H1 (cell line): ENCODE measurements around the gene CCDC7. TPM values are rescaled to one million over a fixed set of nuclear protein-coding genes. Genes with fewer than 3 reads are reported as not detected.

Experiments used
- CTCF ChIA-PET: fragments of 300-600 bp; sonication (Branson Sonifier 250); formaldehyde crosslinking; loops from one replicate; lab custom pipeline; 2021; ENCODE audit not compliant: partially characterized antibody; lab: Charles Lee
- POLR2A ChIA-PET: fragments of 300-600 bp; sonication (Branson Sonifier 250); formaldehyde crosslinking; loops from one replicate; lab custom pipeline; 2021; ENCODE audit warnings: inconsistent platforms; ENCODE audit not compliant: partially characterized antibody; lab: Charles Lee
- DNase-seq, 2 experiments: peaks; one replicate each; pipeline versions ENCODE4 v3.0.0 to v3.0.0-alpha.2; 2010 to 2022; ENCODE audit warnings: low spot score in 2 of 2, low read depth in 1 of 2, mixed read lengths in 1 of 2
- FAIRE-seq: peaks from 2 replicates; lab custom pipeline; 2011; peaks lifted over from hg19 to GRCh38; lab: Jason Lieb, UNC
- H2AFZ ChIP-seq: 2 replicates; pipeline ENCODE4 v1.8.1; 2012; ENCODE audit warnings: low read length, inconsistent platforms
- H2AK5ac ChIP-seq: 2 replicates; pipeline ENCODE4 v1.6.1; 2013; ENCODE audit warnings: low read depth, low read length
- H2BK120ac ChIP-seq: replicated peaks from 2 replicates; pipeline ENCODE3; 2013; ENCODE audit warnings: low read depth, low read length, inconsistent platforms
- H2BK12ac ChIP-seq: 2 replicates; pipeline ENCODE4 v1.6.1; 2013; ENCODE audit warnings: low read depth, low read length
- H2BK15ac ChIP-seq: 2 replicates; pipeline ENCODE4 v1.6.1; 2013; ENCODE audit warnings: low read length
- H2BK20ac ChIP-seq: 2 replicates; pipeline ENCODE4 v1.6.1; 2013; ENCODE audit warnings: low read length
- H2BK5ac ChIP-seq: 2 replicates; pipeline ENCODE4 v1.6.1; 2013; ENCODE audit warnings: low read depth, low read length
- H3K14ac ChIP-seq: 2 replicates; pipeline ENCODE4 v1.6.1; 2013; ENCODE audit warnings: inconsistent platforms; ENCODE audit not compliant: insufficient read length
- H3K18ac ChIP-seq: 2 replicates; pipeline ENCODE4 v1.6.1; 2013; ENCODE audit warnings: low read length; ENCODE audit errors: extremely low read depth
- H3K23ac ChIP-seq: 2 replicates; pipeline ENCODE4 v1.6.1; 2013; ENCODE audit warnings: inconsistent platforms; ENCODE audit not compliant: insufficient read length
- H3K23me2 ChIP-seq: 2 replicates; pipeline ENCODE4 v1.6.1; 2013; ENCODE audit warnings: low read depth, low read length
- H3K27ac ChIP-seq: 2 replicates; pipeline ENCODE4 v1.6.1; 2011; ENCODE audit warnings: low read depth, low read length, inconsistent platforms
- H3K27me3 ChIP-seq, 4 experiments: replicated peaks in 1 of 4; 1 replicate in 1 of 4; 2 replicates in 3 of 4; pipeline versions ENCODE4 v1.6.1 to v1.8.1; 2011 to 2013; ENCODE audit warnings: low read length in 3 of 4, mild to moderate bottlenecking in 3 of 4, inconsistent platforms in 2 of 4, mixed read lengths in 2 of 4, moderate library complexity in 1 of 4; ENCODE audit not compliant: control insufficient read depth in 3 of 4, insufficient read depth in 3 of 4; ENCODE audit errors: extremely low read depth in 1 of 4
- H3K36me3 ChIP-seq, 4 experiments: 2 replicates each; pipeline versions ENCODE4 v1.6.1 to v1.8.1; 2011 to 2013; ENCODE audit warnings: mild to moderate bottlenecking in 4 of 4, low read length in 3 of 4, moderate library complexity in 2 of 4, control low read depth in 1 of 4, inconsistent platforms in 1 of 4; ENCODE audit not compliant: insufficient read depth in 4 of 4, control insufficient read depth in 2 of 4
- H3K4ac ChIP-seq: replicated peaks from 2 replicates; pipeline ENCODE3; 2013; ENCODE audit warnings: low read length, low read depth, mixed read lengths, inconsistent platforms; ENCODE audit not compliant: insufficient read length
- H3K4me1 ChIP-seq, 4 experiments: replicated peaks in 1 of 4; 1 replicate in 1 of 4; 2 replicates in 3 of 4; pipeline versions ENCODE4 v1.6.1 to v1.8.1; 2011 to 2013; ENCODE audit warnings: low read length in 3 of 4, inconsistent platforms in 2 of 4, mixed read lengths in 1 of 4; ENCODE audit not compliant: insufficient read depth in 4 of 4, control insufficient read depth in 3 of 4
- H3K4me2 ChIP-seq, 2 experiments: 2 replicates each; pipeline versions ENCODE4 v1.6.1 to v1.8.1; 2011 to 2013; ENCODE audit warnings: low read depth in 2 of 2, low read length in 2 of 2, control low read depth in 1 of 2, inconsistent platforms in 1 of 2, mild to moderate bottlenecking in 1 of 2; ENCODE audit not compliant: insufficient read depth in 1 of 2
- H3K4me3 ChIP-seq, 4 experiments: fragments of 200-600, 300-600 bp in 1 of 4; sonication (generic), shearing (Covaris generic), sonication (Bioruptor Twin) in 1 of 4; 2 replicates each; pipeline versions ENCODE4 v1.5.1 to v1.8.1; 2011 to 2016; ENCODE audit warnings: low read length in 4 of 4, low read depth in 3 of 4, control low read depth in 2 of 4, inconsistent platforms in 2 of 4, mild to moderate bottlenecking in 2 of 4, mixed read lengths in 1 of 4, moderate library complexity in 1 of 4; ENCODE audit not compliant: insufficient read depth in 2 of 4; ENCODE audit errors: extremely low read depth in 1 of 4
- H3K56ac ChIP-seq: replicated peaks from 2 replicates; pipeline ENCODE3; 2013; ENCODE audit warnings: low read depth, mild to moderate bottlenecking, mixed read lengths, low read length, inconsistent platforms; ENCODE audit not compliant: insufficient read length
- H3K79me1 ChIP-seq: 2 replicates; pipeline ENCODE4 v1.6.1; 2013; ENCODE audit warnings: low read depth, low read length, control low read depth
- H3K79me2 ChIP-seq, 2 experiments: 2 replicates each; pipeline versions ENCODE4 v1.6.1 to v1.8.1; 2012 to 2013; ENCODE audit warnings: low read length in 2 of 2, mild to moderate bottlenecking in 2 of 2, inconsistent platforms in 1 of 2; ENCODE audit not compliant: insufficient read depth in 2 of 2, control insufficient read depth in 1 of 2
- H3K9ac ChIP-seq, 4 experiments: replicated peaks in 1 of 4; 1 replicate in 1 of 4; 2 replicates in 3 of 4; pipeline versions ENCODE4 v1.6.1 to v1.8.1; 2011 to 2013; ENCODE audit warnings: low read depth in 3 of 4, low read length in 3 of 4, control low read depth in 2 of 4, mild to moderate bottlenecking in 2 of 4, moderate library complexity in 2 of 4, inconsistent platforms in 1 of 4; ENCODE audit errors: extremely low read depth in 1 of 4
- H3K9me3 ChIP-seq, 2 experiments: 2 replicates each; pipeline versions ENCODE4 v1.6.1 to v1.8.1; 2012 to 2013; ENCODE audit warnings: mild to moderate bottlenecking in 2 of 2, moderate library complexity in 2 of 2, control low read depth in 1 of 2, inconsistent platforms in 1 of 2, low read depth in 1 of 2, low read length in 1 of 2, mixed read lengths in 1 of 2; ENCODE audit not compliant: insufficient read depth in 2 of 2
- H4K20me1 ChIP-seq, 2 experiments: replicated peaks in 1 of 2; 2 replicates each; pipeline versions ENCODE3 to v1.8.1; 2011 to 2013; ENCODE audit warnings: inconsistent platforms in 2 of 2, low read length in 2 of 2, mild to moderate bottlenecking in 1 of 2; ENCODE audit not compliant: insufficient read depth in 2 of 2, control insufficient read depth in 1 of 2
- H4K5ac ChIP-seq: 2 replicates; pipeline ENCODE4 v1.6.1; 2013; ENCODE audit warnings: low read length, low read depth, mixed read lengths, inconsistent platforms; ENCODE audit not compliant: insufficient read length
- H4K8ac ChIP-seq: 2 replicates; pipeline ENCODE4 v1.8.0; 2013; ENCODE audit warnings: mild to moderate bottlenecking, moderate library complexity, low read length, inconsistent platforms; ENCODE audit not compliant: insufficient read depth; ENCODE audit errors: extremely low read depth
- H4K91ac ChIP-seq: replicated peaks from 2 replicates; pipeline ENCODE3; 2013; ENCODE audit warnings: low read length, mixed read lengths, inconsistent platforms; ENCODE audit not compliant: insufficient read length
- ATF3 ChIP-seq: IDR thresholded peaks from 2 replicates; pipeline ENCODE4 v1.6.1; 2011; ENCODE audit warnings: low read depth, mild to moderate bottlenecking, low read length; ENCODE audit not compliant: insufficient read depth
- BACH1 ChIP-seq: IDR thresholded peaks from 2 replicates; pipeline ENCODE4 v1.6.1; 2012; ENCODE audit warnings: low read length, improper control_type of control experiment
- BRCA1 ChIP-seq: IDR thresholded peaks from 2 replicates; pipeline ENCODE4 v1.6.1; 2012; ENCODE audit warnings: low read depth, low read length, improper control_type of control experiment
- CTBP2 ChIP-seq: IDR thresholded peaks from 2 replicates; pipeline ENCODE4 v1.7.0; 2011; ENCODE audit warnings: borderline replicate concordance, mild to moderate bottlenecking, moderate library complexity, mixed read lengths, low read length; ENCODE audit not compliant: insufficient read depth, insufficient read length
- FOSL1 ChIP-seq: IDR thresholded peaks from 2 replicates; pipeline ENCODE4 v1.6.1; 2011; ENCODE audit warnings: mild to moderate bottlenecking, low read depth, low read length, moderate library complexity; ENCODE audit not compliant: insufficient read depth
- HDAC2 ChIP-seq, 2 experiments: fragments of 300-600 bp in 1 of 2; sonication (generic) in 1 of 2; IDR thresholded peaks; 2 replicates each; pipeline ENCODE4 v1.6.1; 2011 to 2012; ENCODE audit warnings: low read depth in 2 of 2, low read length in 2 of 2, mild to moderate bottlenecking in 2 of 2, moderate library complexity in 2 of 2, borderline replicate concordance in 1 of 2, inconsistent platforms in 1 of 2
- KDM1A ChIP-seq: fragments of 200-600, 300-600 bp; sonication (generic); IDR thresholded peaks from 2 replicates; pipeline ENCODE4 v1.7.1; 2016; ENCODE audit warnings: mild to moderate bottlenecking, low read length, borderline replicate concordance
- KDM5A ChIP-seq: fragments of 200-600 bp; IDR thresholded peaks from 2 replicates; pipeline ENCODE4 v1.7.1; 2012; ENCODE audit warnings: mild to moderate bottlenecking, low read length, inconsistent platforms, mixed read lengths
- MAFK ChIP-seq: IDR thresholded peaks from 2 replicates; pipeline ENCODE4 v1.6.1; 2012; ENCODE audit warnings: low read depth, mild to moderate bottlenecking, improper control_type of control experiment, low read length
- POLR2AphosphoS5 ChIP-seq: IDR thresholded peaks from 2 replicates; pipeline ENCODE4 v1.6.1; 2011; ENCODE audit warnings: low read depth, low read length
- RNF2 ChIP-seq: fragments of 200-900, 300-1000 bp; sonication (generic); IDR thresholded peaks from 2 replicates; pipeline ENCODE4 v1.7.1; 2016; ENCODE audit warnings: borderline replicate concordance, low read depth, mild to moderate bottlenecking, antibody characterized with exemption, low read length; ENCODE audit not compliant: poor library complexity, severe bottlenecking; ENCODE audit errors: missing control alignments
- SIRT6 ChIP-seq: IDR thresholded peaks from one replicate; pipeline ENCODE4 v1.7.1; 2012; ENCODE audit warnings: low read length, inconsistent platforms
- TAF1 ChIP-seq: IDR thresholded peaks from 2 replicates; pipeline ENCODE4 v1.6.1; 2011; ENCODE audit warnings: mild to moderate bottlenecking, low read depth, low read length
- TAF7 ChIP-seq: optimal IDR thresholded peaks from 2 replicates; pipeline ENCODE3; 2011; ENCODE audit warnings: low read depth, mild to moderate bottlenecking, inconsistent platforms, low read length, moderate library complexity, borderline replicate concordance
- ZNF274 ChIP-seq: IDR thresholded peaks from 2 replicates; pipeline ENCODE4 v1.7.0; 2012; ENCODE audit warnings: low read length, borderline replicate concordance; ENCODE audit errors: extremely low read depth
- polyA plus RNA-seq, 7 experiments: library from polyadenylated mRNA; depleted of rRNA in 3 of 7; stranded (reverse) in 5 of 7; unstranded in 2 of 7; fragments of >200 nt in 5 of 7; fragments of 200-250 nt in 2 of 7; gene quantifications; 1 replicate in 5 of 7; 2 replicates in 1 of 7; 4 replicates in 1 of 7; pipeline versions ENCODE4 v1.2.1 to v1.2.3, GENCODE V29; 2011 to 2013; ENCODE audit warnings: missing spikeins in 2 of 7, mixed read lengths in 2 of 7
- total RNA-seq: library from RNA; stranded (reverse); fragmentation: NEBNext Ultra II Directional; extraction: Animal tissue kit (Norgen Biotek cat#: 25700); gene quantifications from 2 replicates; pipeline ENCODE4 v1.2.1, GENCODE V29; 2021

The CCDC7 gene
- total and polyA plus RNA-seq, 2 of the 8 experiments (the other 6 are each of a cell fraction or from before 2014, with no cell fraction given), result 0.18 to 0.74 TPM

GRCh38 chr10:32687116-32687515 is 241.2 kb downstream of the CCDC7 start:
- Histone ChIP-seq H4K5ac (no peak overlapping the region), H3K23ac (no peak overlapping the region), H3K23me2 (no peaks in the 10 kb centered on the region), H3K9ac (no peak overlapping the region), H3K4me2 (no peak overlapping the region), H3K4me1 (no peaks in the 10 kb centered on the region), H3K14ac (no peak overlapping the region), H2BK5ac (no peak overlapping the region), H3K36me3 (no peaks in the 10 kb centered on the region), H2BK15ac (no peak overlapping the region), H3K27me3 (no peaks in the 10 kb centered on the region), H2AFZ (no peak overlapping the region), H4K20me1 (no peaks in the 10 kb centered on the region), H3K79me1 (no peaks in the 10 kb centered on the region), H4K8ac (no peak overlapping the region), H2BK20ac (no peak overlapping the region), H2BK12ac (no peak overlapping the region), H3K27ac (no peak overlapping the region), H2AK5ac (no peak overlapping the region), H3K4ac (no peak overlapping the region), H3K4me3 (no peak overlapping the region), H4K91ac (no peak overlapping the region), H3K18ac (no peak overlapping the region), H2BK120ac (no peak overlapping the region), H3K9me3 (peaks cover 3 to 5% of the 10 kb centered on the region in 2 experiments; a peak in 2 of 4 replicates), H3K79me2 (no peaks in the 10 kb centered on the region), H3K56ac (no peak overlapping the region)
- ChIA-PET POLR2A (no interaction called here), CTCF (no interaction called here)
- no peak for FAIRE-seq
- no peak for DNase-seq
- TF ChIP-seq TAF7 (no peak), POLR2AphosphoS5 (no peak), RNF2 (no peak), KDM1A (no peak), HDAC2 (IDR thresholded peaks at IDR 0.05; ENCODE audit: borderline replicate concordance in 1 of 2, low read depth in 2 of 2, low read length in 2 of 2) (no peak), FOSL1 (no peak), KDM5A (no peak), ATF3 (no peak), CTBP2 (no peak), ZNF274 (no peak), SIRT6 (no peak), BACH1 (no peak), BRCA1 (no peak), TAF1 (no peak), MAFK (no peak)
